GM12878 (cell line): ENCODE results near the gene ZNF177. TPM values are rescaled to one million over a fixed set of nuclear protein-coding genes. Genes with fewer than 3 reads are reported as not detected.
A peak's percentile ranks its signal among the peaks of the same experiment; 100 is the strongest.

Experiments
- ATF2 ChIP-seq: IDR thresholded peaks from 2 replicates; pipeline ENCODE4 v1.6.1; 2012; ENCODE audit warnings: low read length, inconsistent platforms
- BCL11A ChIP-seq: IDR thresholded peaks from 2 replicates; pipeline ENCODE4 v1.6.1; 2011; ENCODE audit warnings: low read depth, low read length
- BMI1 ChIP-seq: fragments of 450-650 bp; IDR thresholded peaks from 2 replicates; pipeline ENCODE4 v1.6.1; 2016; ENCODE audit warnings: mild to moderate bottlenecking, moderate library complexity, borderline replicate concordance
- CBX5 ChIP-seq: sonication (generic); IDR thresholded peaks from 2 replicates; pipeline ENCODE4 v1.6.1; 2016; ENCODE audit warnings: low read depth, moderate library complexity, mild to moderate bottlenecking, inconsistent platforms
- IRF4 ChIP-seq: IDR thresholded peaks from 2 replicates; pipeline ENCODE4 v1.6.1; 2011; ENCODE audit warnings: low read depth, low read length
- MTA2 ChIP-seq: fragments of 450-650 bp; IDR thresholded peaks from 2 replicates; pipeline ENCODE4 v1.6.1; 2016; ENCODE audit warnings: low read depth, mild to moderate bottlenecking, moderate library complexity
- NFXL1 ChIP-seq: fragments of 450-650 bp; IDR thresholded peaks from 2 replicates; pipeline ENCODE4 v1.6.1; 2017; ENCODE audit warnings: antibody characterized with exemption, mild to moderate bottlenecking, borderline replicate concordance
- NR2F1 ChIP-seq: fragments of 450-650 bp; conservative IDR thresholded peaks from 2 replicates; pipeline ENCODE4 v1.6.1; 2017; ENCODE audit warnings: mild to moderate bottlenecking
- TCF12 ChIP-seq: IDR thresholded peaks from 2 replicates; pipeline ENCODE4 v1.6.1; 2011; ENCODE audit warnings: low read depth, mild to moderate bottlenecking, low read length
- ZNF217 ChIP-seq: fragments of 450-650 bp; IDR thresholded peaks from 2 replicates; pipeline ENCODE4 v1.6.1; 2017; ENCODE audit warnings: antibody characterized with exemption, mild to moderate bottlenecking
- ZSCAN29 ChIP-seq: fragments of 450-650 bp; IDR thresholded peaks from 2 replicates; pipeline ENCODE4 v1.6.1; 2017; ENCODE audit warnings: mild to moderate bottlenecking, moderate library complexity
- polyA plus RNA-seq, 11 experiments: library from polyadenylated mRNA; depleted of rRNA in 4 of 11; unstranded in 6 of 11; stranded (reverse) in 5 of 11; fragments of >200 nt; fragmentation: Nextera tagmentation in 4 of 11; fragmentation: Illumina TruSeq in 1 of 11; extraction: Ambion mirVana in 4 of 11; extraction: Trizol in 1 of 11; gene quantifications; 1 replicate in 1 of 11; 2 replicates in 10 of 11; pipeline versions ENCODE4 v1.2.1 to v1.2.3, GENCODE V29; 2011 to 2016; ENCODE audit warnings: inconsistent platforms in 2 of 11, missing spikeins in 2 of 11, low read depth in 1 of 11
- total RNA-seq, 4 experiments: library from RNA; depleted of rRNA in 3 of 4; stranded (reverse); fragments of >200 nt in 3 of 4; fragmentation: Illumina TruSeq in 1 of 4; extraction: Trizol in 1 of 4; gene quantifications; 2 replicates each; pipeline versions ENCODE4 v1.2.1 to v1.2.3, GENCODE V29; 2013 to 2021
- TF ChIP-seq, protein P1 (sequence below): fragments of 450-650 bp; IDR thresholded peaks from 2 replicates; pipeline ENCODE4 v1.6.1; 2016; ENCODE audit warnings: mild to moderate bottlenecking, moderate library complexity, borderline replicate concordance
- TF ChIP-seq, protein P2 (sequence below): IDR thresholded peaks from 2 replicates; pipeline ENCODE4 v1.6.1; 2011; ENCODE audit warnings: borderline replicate concordance, low read depth, mild to moderate bottlenecking, moderate library complexity, mixed read lengths, low read length; ENCODE audit not compliant: insufficient read depth; ENCODE audit errors: extremely low read length

The ZNF177 gene
- total and polyA plus RNA-seq, 10 of the 15 experiments (the other 5 are each of a cell fraction or from before 2014, with no cell fraction given): 0.05 to 0.98 (median 0.31) TPM; not detected in 1

DNA sequence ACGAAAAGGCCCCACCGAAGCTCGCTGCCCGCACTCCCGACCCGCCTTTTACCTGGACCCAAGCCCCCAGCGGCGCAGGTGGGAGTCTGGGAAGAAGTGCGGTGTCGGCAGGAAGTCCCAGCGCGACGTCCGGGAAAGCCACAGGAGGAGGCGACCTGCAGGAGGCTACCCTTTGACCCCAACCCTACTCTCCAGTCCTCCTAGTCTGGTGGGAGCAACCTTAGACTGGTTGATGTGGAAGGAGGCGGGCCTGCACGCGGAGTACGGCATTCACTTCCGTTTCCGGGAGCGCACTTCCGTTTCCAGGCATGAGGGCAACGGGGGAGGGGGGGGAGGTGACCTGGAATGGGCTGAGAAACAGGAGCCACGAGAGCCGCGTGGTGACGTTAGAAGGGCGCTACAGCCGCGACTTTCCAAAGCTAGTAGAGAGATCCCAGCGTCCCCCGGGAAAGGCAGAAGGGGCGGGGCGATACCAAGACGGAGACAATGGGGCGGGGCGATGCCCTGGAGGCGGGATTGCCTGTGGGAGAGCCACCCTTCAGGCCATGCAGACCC, 44.1 kb downstream of the ZNF177 start (continued):
- TF ChIP-seq, protein P1, sequence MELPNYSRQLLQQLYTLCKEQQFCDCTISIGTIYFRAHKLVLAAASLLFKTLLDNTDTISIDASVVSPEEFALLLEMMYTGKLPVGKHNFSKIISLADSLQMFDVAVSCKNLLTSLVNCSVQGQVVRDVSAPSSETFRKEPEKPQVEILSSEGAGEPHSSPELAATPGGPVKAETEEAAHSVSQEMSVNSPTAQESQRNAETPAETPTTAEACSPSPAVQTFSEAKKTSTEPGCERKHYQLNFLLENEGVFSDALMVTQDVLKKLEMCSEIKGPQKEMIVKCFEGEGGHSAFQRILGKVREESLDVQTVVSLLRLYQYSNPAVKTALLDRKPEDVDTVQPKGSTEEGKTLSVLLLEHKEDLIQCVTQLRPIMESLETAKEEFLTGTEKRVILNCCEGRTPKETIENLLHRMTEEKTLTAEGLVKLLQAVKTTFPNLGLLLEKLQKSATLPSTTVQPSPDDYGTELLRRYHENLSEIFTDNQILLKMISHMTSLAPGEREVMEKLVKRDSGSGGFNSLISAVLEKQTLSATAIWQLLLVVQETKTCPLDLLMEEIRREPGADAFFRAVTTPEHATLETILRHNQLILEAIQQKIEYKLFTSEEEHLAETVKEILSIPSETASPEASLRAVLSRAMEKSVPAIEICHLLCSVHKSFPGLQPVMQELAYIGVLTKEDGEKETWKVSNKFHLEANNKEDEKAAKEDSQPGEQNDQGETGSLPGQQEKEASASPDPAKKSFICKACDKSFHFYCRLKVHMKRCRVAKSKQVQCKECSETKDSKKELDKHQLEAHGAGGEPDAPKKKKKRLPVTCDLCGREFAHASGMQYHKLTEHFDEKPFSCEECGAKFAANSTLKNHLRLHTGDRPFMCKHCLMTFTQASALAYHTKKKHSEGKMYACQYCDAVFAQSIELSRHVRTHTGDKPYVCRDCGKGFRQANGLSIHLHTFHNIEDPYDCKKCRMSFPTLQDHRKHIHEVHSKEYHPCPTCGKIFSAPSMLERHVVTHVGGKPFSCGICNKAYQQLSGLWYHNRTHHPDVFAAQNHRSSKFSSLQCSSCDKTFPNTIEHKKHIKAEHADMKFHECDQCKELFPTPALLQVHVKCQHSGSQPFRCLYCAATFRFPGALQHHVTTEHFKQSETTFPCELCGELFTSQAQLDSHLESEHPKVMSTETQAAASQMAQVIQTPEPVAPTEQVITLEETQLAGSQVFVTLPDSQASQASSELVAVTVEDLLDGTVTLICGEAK: peak; percentile 84
- TF ChIP-seq, protein P2, sequence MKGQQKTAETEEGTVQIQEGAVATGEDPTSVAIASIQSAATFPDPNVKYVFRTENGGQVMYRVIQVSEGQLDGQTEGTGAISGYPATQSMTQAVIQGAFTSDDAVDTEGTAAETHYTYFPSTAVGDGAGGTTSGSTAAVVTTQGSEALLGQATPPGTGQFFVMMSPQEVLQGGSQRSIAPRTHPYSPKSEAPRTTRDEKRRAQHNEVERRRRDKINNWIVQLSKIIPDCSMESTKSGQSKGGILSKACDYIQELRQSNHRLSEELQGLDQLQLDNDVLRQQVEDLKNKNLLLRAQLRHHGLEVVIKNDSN: no peak
- TF ChIP-seq CBX5 (no peak), NR2F1 (no peak), ATF2 (no peak), BMI1 (no peak), TCF12 (no peak), MTA2 (no peak), ZSCAN29 (no peak), NFXL1 (no peak), IRF4 (no peak), ZNF217 (no peak), BCL11A (no peak)
